Measurements from ENCODE around the gene ANKRD27. TPM values are rescaled to one million over a fixed set of nuclear protein-coding genes. Genes with fewer than 3 reads are reported as not detected.

Gene ANKRD27
- total RNA-seq, result 38.2 and 38.9 TPM in 2 replicates

GRCh38 chr19:32674931-32675719, at the start of gene ANKRD27:
ANKRD27 (minus strand) TSS chr19:32675180; CDS start chr19:32659015, 16,165 bp downstream.

GRCh38 chr19:32719611-32720059, 44.7 kb upstream of the ANKRD27 start, which contains the start of gene TDRD12:
TDRD12 (plus strand) TSS chr19:32719767; CDS start chr19:32720073, 306 bp downstream.

GRCh38 chr19:32691291-32691951, 16.4 kb upstream of the ANKRD27 start, which contains the start of gene NUDT19:
NUDT19 (plus strand) TSS chr19:32691821; CDS start chr19:32691961, 140 bp downstream.

GRCh38 chr19:32675720-32676185, 773 bp upstream of the ANKRD27 start, which contains the start of gene RGS9BP:
RGS9BP (plus strand) TSS chr19:32675848; CDS start chr19:32676264, 416 bp downstream.

GRCh38 chr19:32580901-32581704, 93.9 kb downstream of the ANKRD27 start, which contains the start of gene PDCD5:
PDCD5 (plus strand) TSS chr19:32581190; CDS start chr19:32581262, 72 bp downstream.

Other genes with a start within 250 kb of the ANKRD27 start
- gene PDCD5, start 94.0 kb downstream of the ANKRD27 start, total RNA-seq, result 73.4 and 96.7 TPM in 2 replicates
- gene RGS9BP, start 668 bp upstream of the ANKRD27 start, total RNA-seq, result 0.52 and 0.56 TPM in 2 replicates
- 6.1 and 9.2 TPM in 2 replicates for gene NUDT19, start 16.6 kb upstream of the ANKRD27 start, total RNA-seq
- gene TDRD12, start 44.6 kb upstream of the ANKRD27 start, total RNA-seq, result 0.39 and 0.46 TPM in 2 replicates
- 0.07 and 0.20 TPM in 2 replicates for gene SLC7A9, start 194.6 kb upstream of the ANKRD27 start, total RNA-seq

Data from smooth muscle cell of the pulmonary artery (primary cell).